Neural progenitor cell (in vitro differentiated cells): ENCODE results near the gene ZFAND2B.

ENCODE experiments used
- CTCF ChIP-seq: fragments of 200-600 bp; sonication (generic); IDR thresholded peaks from 2 replicates; pipeline ENCODE4 v1.5.1; 2017; ENCODE audit warnings: antibody characterized with exemption, mild to moderate bottlenecking
- EZH2 ChIP-seq: fragments of 200-600 bp; sonication (generic); IDR thresholded peaks from 2 replicates; pipeline ENCODE4 v1.6.1; 2017; ENCODE audit warnings: antibody characterized with exemption, mild to moderate bottlenecking, moderate library complexity
- EZH2phosphoT487 ChIP-seq: fragments of 200-600 bp; sonication (generic); IDR thresholded peaks from 2 replicates; pipeline ENCODE4 v1.6.1; 2017; ENCODE audit warnings: antibody characterized with exemption

GRCh38 chr2:219228911-219229304 is 22.3 kb downstream of the ZFAND2B start:
- TF ChIP-seq CTCF (no peak), EZH2 (no peak), EZH2phosphoT487 (no peak)
